ENCODE data around the gene AP1M1.

DNA sequence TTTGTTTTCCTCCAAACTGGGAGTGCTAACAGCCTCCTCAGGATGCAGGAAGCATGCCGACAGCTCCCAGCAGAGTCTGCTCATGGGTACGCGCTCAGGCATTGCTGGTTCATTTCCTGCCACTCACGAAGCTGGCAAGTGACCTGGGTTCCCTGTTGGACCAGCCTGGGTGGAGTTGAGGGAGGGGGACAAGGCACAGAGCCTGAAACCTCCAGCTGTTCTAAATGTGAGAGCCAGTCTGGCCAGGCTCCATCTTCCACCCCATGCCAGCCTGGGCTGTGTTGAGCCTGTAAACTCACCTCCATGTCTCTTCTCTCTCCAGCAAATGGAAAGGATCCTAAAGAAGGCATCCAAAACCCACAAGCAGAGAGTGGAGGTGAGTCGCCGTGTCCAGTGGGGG is 7.5 kb upstream of the AP1M1 start:
- TF ChIP-seq, protein P1, sequence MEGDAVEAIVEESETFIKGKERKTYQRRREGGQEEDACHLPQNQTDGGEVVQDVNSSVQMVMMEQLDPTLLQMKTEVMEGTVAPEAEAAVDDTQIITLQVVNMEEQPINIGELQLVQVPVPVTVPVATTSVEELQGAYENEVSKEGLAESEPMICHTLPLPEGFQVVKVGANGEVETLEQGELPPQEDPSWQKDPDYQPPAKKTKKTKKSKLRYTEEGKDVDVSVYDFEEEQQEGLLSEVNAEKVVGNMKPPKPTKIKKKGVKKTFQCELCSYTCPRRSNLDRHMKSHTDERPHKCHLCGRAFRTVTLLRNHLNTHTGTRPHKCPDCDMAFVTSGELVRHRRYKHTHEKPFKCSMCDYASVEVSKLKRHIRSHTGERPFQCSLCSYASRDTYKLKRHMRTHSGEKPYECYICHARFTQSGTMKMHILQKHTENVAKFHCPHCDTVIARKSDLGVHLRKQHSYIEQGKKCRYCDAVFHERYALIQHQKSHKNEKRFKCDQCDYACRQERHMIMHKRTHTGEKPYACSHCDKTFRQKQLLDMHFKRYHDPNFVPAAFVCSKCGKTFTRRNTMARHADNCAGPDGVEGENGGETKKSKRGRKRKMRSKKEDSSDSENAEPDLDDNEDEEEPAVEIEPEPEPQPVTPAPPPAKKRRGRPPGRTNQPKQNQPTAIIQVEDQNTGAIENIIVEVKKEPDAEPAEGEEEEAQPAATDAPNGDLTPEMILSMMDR (conservative IDR thresholded peaks at IDR 0.05 in 1 of 2, IDR thresholded peaks at IDR 0.05 in 1 of 2; ENCODE audit: low read depth in 1 of 2, low read length in 2 of 2): no peak
- TF ChIP-seq EZH2 (IDR thresholded peaks at IDR 0.05; ENCODE audit: low read length, missing control alignments): no peak

Measured in fibroblast of lung (primary cell).